ENCODE results near the gene FBXO38. TPM values are rescaled to one million over a fixed set of nuclear protein-coding genes. Genes with fewer than 3 reads are reported as not detected.
A peak's percentile ranks its signal among the peaks of the same experiment; 100 is the strongest.

Gene FBXO38
- total and polyA plus RNA-seq, 9 of the 15 experiments (the other 6 are each of a cell fraction or from before 2014, with no cell fraction given) = 7.4 to 39.4 (median 29.3) TPM

DNA sequence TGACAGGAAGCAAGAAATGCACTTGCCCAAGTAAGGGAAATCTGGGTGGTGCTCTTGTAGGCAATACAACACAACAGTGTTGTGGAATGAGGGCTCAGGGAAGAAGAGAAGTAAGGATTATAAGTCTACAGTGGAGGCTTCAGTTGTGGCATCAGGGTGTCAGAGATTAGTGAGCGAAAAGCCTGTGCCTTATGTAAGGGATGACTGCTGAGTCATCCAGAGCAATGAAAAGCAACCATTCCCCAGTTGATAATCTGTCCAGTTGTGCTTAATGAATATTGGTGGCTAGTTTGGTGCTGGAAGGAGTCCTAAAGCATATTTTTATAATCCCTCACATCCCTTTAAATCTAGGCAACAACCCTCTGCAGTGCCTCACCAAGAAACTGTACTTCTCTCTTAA lies 42.0 kb downstream of the FBXO38 start (continued):
- TF ChIP-seq, protein P1, sequence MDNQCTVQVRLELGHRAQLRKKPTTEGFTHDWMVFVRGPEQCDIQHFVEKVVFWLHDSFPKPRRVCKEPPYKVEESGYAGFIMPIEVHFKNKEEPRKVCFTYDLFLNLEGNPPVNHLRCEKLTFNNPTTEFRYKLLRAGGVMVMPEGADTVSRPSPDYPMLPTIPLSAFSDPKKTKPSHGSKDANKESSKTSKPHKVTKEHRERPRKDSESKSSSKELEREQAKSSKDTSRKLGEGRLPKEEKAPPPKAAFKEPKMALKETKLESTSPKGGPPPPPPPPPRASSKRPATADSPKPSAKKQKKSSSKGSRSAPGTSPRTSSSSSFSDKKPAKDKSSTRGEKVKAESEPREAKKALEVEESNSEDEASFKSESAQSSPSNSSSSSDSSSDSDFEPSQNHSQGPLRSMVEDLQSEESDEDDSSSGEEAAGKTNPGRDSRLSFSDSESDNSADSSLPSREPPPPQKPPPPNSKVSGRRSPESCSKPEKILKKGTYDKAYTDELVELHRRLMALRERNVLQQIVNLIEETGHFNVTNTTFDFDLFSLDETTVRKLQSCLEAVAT (IDR thresholded peaks at IDR 0.05) = no peak
- peak in 1 of 2 experiments; percentile 79; a peak in 1 of 4 replicates for TF ChIP-seq SRF (CRISPR knock-in tag; IDR thresholded peaks at IDR 0.05)
- no peak for TF ChIP-seq RBM39 (optimal IDR thresholded peaks at IDR 0.05; ENCODE audit: low read depth, low read length)
- peak; percentile 85 for TF ChIP-seq NFE2 (IDR thresholded peaks at IDR 0.05; ENCODE audit: low read depth)
- no peak for TF ChIP-seq FOXM1 (IDR thresholded peaks at IDR 0.05; ENCODE audit: low read depth)
- no peak for TF ChIP-seq FOXM1 (CRISPR knock-in tag; IDR thresholded peaks at IDR 0.05; ENCODE audit: low read depth)
- TF ChIP-seq ZBTB7A (IDR thresholded peaks at IDR 0.05; ENCODE audit: borderline replicate concordance, control insufficient read depth, low read depth, low read length) = no peak
- no peak for TF ChIP-seq HMG20B (CRISPR knock-in tag; IDR thresholded peaks at IDR 0.05)
- TF ChIP-seq MCM7 (IDR thresholded peaks at IDR 0.05) = no peak
- TF ChIP-seq ZMIZ1 (IDR thresholded peaks at IDR 0.05; ENCODE audit: low read depth in 2 of 2, low read length in 2 of 2) = no peak
- TF ChIP-seq ZNF644 (tag; IDR thresholded peaks at IDR 0.05; ENCODE audit: low read depth) = no peak
- no peak for TF ChIP-seq SETDB1 (IDR thresholded peaks at IDR 0.05; ENCODE audit: low read length)
- TF ChIP-seq CCNT2 (IDR thresholded peaks at IDR 0.05; ENCODE audit: borderline replicate concordance, extremely low read depth, insufficient read length, low read depth, low read length) = no peak
- TF ChIP-seq MCM3 (IDR thresholded peaks at IDR 0.05) = no peak
- TF ChIP-seq SRSF1 (IDR thresholded peaks at IDR 0.05; ENCODE audit: low read depth, low read length) = no peak
- TF ChIP-seq, protein P2, sequence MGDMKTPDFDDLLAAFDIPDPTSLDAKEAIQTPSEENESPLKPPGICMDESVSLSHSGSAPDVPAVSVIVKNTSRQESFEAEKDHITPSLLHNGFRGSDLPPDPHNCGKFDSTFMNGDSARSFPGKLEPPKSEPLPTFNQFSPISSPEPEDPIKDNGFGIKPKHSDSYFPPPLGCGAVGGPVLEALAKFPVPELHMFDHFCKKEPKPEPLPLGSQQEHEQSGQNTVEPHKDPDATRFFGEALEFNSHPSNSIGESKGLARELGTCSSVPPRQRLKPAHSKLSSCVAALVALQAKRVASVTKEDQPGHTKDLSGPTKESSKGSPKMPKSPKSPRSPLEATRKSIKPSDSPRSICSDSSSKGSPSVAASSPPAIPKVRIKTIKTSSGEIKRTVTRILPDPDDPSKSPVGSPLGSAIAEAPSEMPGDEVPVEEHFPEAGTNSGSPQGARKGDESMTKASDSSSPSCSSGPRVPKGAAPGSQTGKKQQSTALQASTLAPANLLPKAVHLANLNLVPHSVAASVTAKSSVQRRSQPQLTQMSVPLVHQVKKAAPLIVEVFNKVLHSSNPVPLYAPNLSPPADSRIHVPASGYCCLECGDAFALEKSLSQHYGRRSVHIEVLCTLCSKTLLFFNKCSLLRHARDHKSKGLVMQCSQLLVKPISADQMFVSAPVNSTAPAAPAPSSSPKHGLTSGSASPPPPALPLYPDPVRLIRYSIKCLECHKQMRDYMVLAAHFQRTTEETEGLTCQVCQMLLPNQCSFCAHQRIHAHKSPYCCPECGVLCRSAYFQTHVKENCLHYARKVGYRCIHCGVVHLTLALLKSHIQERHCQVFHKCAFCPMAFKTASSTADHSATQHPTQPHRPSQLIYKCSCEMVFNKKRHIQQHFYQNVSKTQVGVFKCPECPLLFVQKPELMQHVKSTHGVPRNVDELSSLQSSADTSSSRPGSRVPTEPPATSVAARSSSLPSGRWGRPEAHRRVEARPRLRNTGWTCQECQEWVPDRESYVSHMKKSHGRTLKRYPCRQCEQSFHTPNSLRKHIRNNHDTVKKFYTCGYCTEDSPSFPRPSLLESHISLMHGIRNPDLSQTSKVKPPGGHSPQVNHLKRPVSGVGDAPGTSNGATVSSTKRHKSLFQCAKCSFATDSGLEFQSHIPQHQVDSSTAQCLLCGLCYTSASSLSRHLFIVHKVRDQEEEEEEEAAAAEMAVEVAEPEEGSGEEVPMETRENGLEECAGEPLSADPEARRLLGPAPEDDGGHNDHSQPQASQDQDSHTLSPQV (IDR thresholded peaks at IDR 0.05) = peak; percentile 30; the same call in 1 of the 2 replicates
- TF ChIP-seq RBFOX2 (IDR thresholded peaks at IDR 0.05; ENCODE audit: low read depth, low read length) = no peak
- TF ChIP-seq ARID1B (IDR thresholded peaks at IDR 0.05) = peak; percentile 40
- TF ChIP-seq MEF2D (tag; conservative IDR thresholded peaks at IDR 0.05; ENCODE audit: low read depth) = no peak
- TF ChIP-seq EHMT2 (IDR thresholded peaks at IDR 0.05) = no peak
- TF ChIP-seq YBX1 (IDR thresholded peaks at IDR 0.05) = no peak
- no peak for TF ChIP-seq MCM5 (IDR thresholded peaks at IDR 0.05; ENCODE audit: low read depth)
- TF ChIP-seq ZBTB17 (CRISPR knock-in tag; IDR thresholded peaks at IDR 0.05) = no peak

All from K562 (cell line).